HCT116 (cell line): Measurements from ENCODE around the gene GRIK4.

Experiments
- CBX3 ChIP-seq: IDR thresholded peaks from 2 replicates; pipeline ENCODE4 v1.6.1; 2012; ENCODE audit warnings: low read depth
- EGR1 ChIP-seq: IDR thresholded peaks from 2 replicates; pipeline ENCODE4 v1.6.1; 2012; ENCODE audit warnings: low read depth
- EZH2 ChIP-seq: fragments of 200-600 bp; sonication (generic); IDR thresholded peaks from 2 replicates; pipeline ENCODE4 v1.6.1; 2017; ENCODE audit warnings: antibody characterized with exemption, mixed run types
- EZH2phosphoT487 ChIP-seq: fragments of 200-600 bp; IDR thresholded peaks from 2 replicates; pipeline ENCODE4 v1.6.1; 2018; ENCODE audit warnings: antibody characterized with exemption, borderline replicate concordance
- POLR2A ChIP-seq: IDR thresholded peaks from 2 replicates; pipeline ENCODE4 v1.7.0; 2011; ENCODE audit warnings: borderline replicate concordance; ENCODE audit not compliant: insufficient read depth, insufficient read length; ENCODE audit errors: extremely low read depth
- POLR2AphosphoS5 ChIP-seq: IDR thresholded peaks from 2 replicates; pipeline ENCODE4 v1.6.1; 2011; ENCODE audit warnings: mild to moderate bottlenecking, low read depth, low read length, moderate library complexity
- RAD21 ChIP-seq: IDR thresholded peaks from 2 replicates; pipeline ENCODE4 v1.6.1; 2012; ENCODE audit warnings: low read depth, mild to moderate bottlenecking
- REST ChIP-seq: IDR thresholded peaks from 2 replicates; pipeline ENCODE4 v1.6.1; 2012; ENCODE audit warnings: low read depth
- TCF7L2 ChIP-seq: IDR thresholded peaks from 2 replicates; pipeline ENCODE4 v1.7.0; 2011; ENCODE audit warnings: borderline replicate concordance, inconsistent platforms; ENCODE audit not compliant: insufficient read depth, insufficient read length; ENCODE audit errors: extremely low read depth
- YY1 ChIP-seq: IDR thresholded peaks from 2 replicates; pipeline ENCODE4 v1.6.1; 2011; ENCODE audit warnings: low read length, low read depth, moderate library complexity, mild to moderate bottlenecking; ENCODE audit not compliant: insufficient replicate concordance; ENCODE audit errors: extremely low read depth
- ZNF274 ChIP-seq: fragments of 200-500 bp; sonication (Bioruptor generic); IDR thresholded peaks from 2 replicates; pipeline ENCODE4 v1.6.1; 2014; ENCODE audit warnings: mild to moderate bottlenecking, low read depth, low read length, inconsistent platforms
- TF ChIP-seq, protein P1 (sequence below), 3 experiments: fragments of 200-600 bp in 1 of 3; sonication (generic) in 1 of 3; IDR thresholded peaks in 2 of 3; conservative IDR thresholded peaks in 1 of 3; 2 replicates each; pipeline ENCODE4 v1.5.1; 2012 to 2017; ENCODE audit warnings: low read depth in 2 of 3, low read length in 2 of 3, antibody characterized with exemption in 1 of 3, borderline replicate concordance in 1 of 3, control low read depth in 1 of 3, mild to moderate bottlenecking in 1 of 3, mixed read lengths in 1 of 3, mixed run types in 1 of 3, moderate library complexity in 1 of 3; ENCODE audit not compliant: insufficient read depth in 1 of 3

- no peak for TF ChIP-seq YY1
- TF ChIP-seq, protein P1, sequence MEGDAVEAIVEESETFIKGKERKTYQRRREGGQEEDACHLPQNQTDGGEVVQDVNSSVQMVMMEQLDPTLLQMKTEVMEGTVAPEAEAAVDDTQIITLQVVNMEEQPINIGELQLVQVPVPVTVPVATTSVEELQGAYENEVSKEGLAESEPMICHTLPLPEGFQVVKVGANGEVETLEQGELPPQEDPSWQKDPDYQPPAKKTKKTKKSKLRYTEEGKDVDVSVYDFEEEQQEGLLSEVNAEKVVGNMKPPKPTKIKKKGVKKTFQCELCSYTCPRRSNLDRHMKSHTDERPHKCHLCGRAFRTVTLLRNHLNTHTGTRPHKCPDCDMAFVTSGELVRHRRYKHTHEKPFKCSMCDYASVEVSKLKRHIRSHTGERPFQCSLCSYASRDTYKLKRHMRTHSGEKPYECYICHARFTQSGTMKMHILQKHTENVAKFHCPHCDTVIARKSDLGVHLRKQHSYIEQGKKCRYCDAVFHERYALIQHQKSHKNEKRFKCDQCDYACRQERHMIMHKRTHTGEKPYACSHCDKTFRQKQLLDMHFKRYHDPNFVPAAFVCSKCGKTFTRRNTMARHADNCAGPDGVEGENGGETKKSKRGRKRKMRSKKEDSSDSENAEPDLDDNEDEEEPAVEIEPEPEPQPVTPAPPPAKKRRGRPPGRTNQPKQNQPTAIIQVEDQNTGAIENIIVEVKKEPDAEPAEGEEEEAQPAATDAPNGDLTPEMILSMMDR (IDR thresholded peaks at IDR 0.05 in 2 of 3, conservative IDR thresholded peaks at IDR 0.05 in 1 of 3; ENCODE audit: borderline replicate concordance in 1 of 3, insufficient read depth in 1 of 3, low read depth in 2 of 3, low read length in 2 of 3) = no peak
- no peak for TF ChIP-seq POLR2AphosphoS5
- TF ChIP-seq POLR2A = no peak
- no peak for TF ChIP-seq TCF7L2
- TF ChIP-seq RAD21 = no peak
- no peak for TF ChIP-seq EZH2
- no peak for TF ChIP-seq EZH2phosphoT487
- TF ChIP-seq CBX3 = no peak
- no peak for TF ChIP-seq EGR1
- no peak for TF ChIP-seq ZNF274
- no peak for TF ChIP-seq REST
Measured at GRCh38 chr11:120538707-120539106, 27.2 kb downstream of the GRIK4 start.
